Measurements from ENCODE around the gene TMEM98.
"Not testable (repeated sequence)": the region's sequence is repeated elsewhere in the genome, so short reads cannot be mapped to it uniquely, and the experiment has no call there.

The TMEM98 gene, protein sequence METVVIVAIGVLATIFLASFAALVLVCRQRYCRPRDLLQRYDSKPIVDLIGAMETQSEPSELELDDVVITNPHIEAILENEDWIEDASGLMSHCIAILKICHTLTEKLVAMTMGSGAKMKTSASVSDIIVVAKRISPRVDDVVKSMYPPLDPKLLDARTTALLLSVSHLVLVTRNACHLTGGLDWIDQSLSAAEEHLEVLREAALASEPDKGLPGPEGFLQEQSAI

DNA sequence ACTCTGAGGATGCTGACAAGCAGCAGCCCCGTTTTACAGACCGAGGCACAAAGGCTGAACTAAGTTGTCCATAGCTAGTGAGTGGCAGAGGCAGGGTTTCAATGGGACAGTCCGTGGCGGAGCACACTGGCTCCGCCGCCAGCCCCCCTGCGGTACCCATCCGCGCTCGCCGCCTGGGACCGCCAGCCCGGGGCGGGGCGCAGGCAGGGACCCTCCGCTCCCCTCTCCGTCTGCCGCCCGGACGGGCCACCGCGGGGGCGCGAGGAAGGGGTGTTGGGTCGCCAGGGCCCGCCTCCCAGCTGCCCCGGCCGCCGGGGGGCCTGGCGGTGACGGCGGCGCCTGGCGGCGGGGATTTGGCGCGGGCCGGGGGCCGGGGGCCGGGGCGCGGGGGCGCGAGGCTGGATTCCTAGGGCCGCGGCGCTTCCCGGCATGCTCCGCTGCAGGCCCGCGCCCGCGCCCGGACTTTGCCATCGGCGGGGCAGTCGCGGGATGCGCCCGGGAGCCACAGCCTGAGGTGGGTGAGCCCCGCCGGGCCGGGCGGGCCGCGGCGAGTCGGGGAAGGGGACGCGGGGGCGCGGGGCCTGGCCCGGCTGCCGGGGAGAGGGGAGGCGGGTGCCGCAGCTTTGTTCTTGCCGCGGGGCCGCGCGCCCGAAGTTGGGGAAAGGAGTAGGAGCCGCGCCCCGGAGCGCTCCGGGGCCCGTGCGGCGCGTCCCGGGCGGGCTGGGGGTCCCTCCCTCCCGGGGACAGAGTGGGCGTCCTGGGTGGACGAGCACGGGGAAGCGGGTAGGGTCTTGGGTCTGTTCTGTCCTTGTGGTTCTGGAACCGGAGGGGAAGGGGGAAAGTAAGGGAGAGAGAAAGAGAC, at the start of gene TMEM98:
Gene TMEM98 (plus strand): TSS at position 430 of the 862 bp plus-strand sequence. CDS start 3,376 bp downstream, outside the sequence.
- no peak for DNase-seq

DNA sequence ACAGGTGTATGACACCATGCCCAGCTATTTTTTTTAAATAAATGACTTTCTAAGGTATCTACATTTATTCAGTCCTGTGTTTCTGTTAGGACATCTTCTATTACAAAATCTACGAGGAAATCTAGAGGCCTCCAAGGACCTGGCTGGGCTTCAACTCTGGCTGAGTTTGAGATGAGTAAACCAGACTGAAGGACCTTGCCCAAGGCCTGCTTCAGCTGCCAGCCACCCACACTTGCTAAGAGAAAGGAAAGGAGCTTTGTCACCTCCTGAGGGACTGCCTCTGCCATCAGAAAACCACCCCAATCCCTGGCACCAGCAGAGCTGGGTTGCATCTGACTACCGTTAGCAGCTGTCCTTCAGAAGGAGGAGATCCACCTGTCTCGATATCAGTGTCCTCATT, 49.7 kb upstream of the TMEM98 start:
- DNase-seq, result no peak

DNA sequence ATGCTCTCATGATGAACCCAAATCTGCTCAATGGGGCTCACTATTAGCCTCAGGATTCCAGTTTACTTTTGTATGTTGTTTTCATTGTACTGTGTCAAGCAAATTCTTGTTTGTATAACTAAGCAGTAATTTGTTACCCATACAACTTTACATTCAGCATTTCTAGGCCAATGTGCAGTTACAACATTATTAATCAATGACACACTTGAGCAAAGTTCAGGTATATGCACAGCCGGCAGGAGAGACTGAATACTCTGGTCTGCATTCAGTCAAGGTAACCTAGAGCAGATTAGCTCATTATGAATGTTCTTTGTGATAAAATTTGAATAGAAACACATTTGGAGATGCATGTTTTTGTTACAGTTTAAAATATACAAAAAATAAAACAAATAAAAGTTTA, 48.8 kb upstream of the TMEM98 start:
- no peak for DNase-seq

DNA sequence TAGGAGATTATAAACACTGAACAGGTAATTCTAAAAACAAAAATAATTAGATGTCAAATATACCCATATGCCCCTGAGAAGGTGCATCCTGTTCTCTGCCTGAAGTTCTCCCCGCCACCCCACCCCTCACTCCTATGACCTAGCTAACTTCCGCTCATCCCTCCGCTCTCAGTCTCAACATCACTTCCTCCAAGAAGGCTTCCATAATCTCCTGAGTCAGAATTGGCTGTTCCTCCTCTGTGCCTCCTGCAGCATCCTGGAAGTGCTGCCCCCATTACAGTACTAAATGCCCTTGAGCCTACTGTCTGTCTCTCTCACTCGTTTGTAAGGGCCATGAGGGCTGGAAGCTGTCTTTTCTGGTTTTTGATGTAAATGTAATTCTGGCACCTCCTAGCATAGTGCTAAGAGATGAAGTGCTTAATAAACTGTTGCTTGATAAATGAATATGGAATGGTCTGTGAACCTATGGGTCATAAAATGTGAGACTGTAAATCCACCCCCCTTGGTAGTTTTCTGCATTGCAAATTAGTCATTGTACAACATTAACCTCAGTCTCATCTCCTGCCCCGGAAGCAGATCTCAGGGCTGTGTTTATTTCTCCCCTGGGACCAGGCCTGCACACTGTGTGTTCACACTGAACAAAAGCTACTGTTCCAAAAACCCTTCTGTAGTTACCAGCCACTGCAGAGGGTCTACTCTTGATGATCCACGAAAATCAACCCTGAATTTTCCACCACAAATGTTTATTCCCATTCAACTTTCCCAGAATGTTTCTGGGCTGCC, 47.1 kb upstream of the TMEM98 start:
- DNase-seq, result no peak

DNA sequence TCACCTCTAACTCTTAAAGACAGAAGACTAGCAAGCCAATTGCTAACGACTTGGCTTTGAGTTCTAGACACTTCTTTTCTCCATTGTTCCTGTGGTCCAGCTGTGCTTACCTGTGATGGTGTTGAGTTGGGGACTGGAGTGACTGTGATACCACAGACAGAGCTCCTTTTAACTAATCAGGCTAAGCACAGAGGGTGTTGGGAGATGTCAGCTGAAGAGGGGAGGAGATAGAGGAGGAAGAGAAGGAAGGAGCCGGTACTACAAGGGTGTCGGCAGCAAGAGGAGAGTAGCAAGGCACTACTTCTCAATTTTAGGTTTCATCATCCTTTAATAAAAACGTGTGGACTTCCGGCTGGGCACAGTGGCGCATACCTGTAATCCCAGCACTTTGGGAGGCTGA, 45.9 kb upstream of the TMEM98 start:
- no peak for DNase-seq

DNA sequence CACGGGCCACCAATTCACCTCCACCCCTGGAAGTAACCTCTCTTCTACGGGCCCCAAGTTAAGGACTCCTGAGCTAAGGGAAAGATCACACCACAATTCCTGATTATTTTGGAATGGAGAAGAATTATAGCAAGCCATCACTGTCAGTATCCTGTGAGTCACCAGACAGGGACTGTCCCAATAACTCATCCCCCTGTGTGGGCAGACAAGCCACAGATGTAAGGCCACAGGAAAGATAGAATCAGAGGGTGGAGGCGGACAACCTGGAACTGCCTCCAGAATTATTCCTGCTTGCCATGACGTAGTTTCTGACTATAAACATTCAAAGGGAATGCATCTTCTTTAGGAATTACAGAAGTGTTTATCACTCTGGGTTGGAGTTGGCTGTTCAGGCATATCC, 45.2 kb upstream of the TMEM98 start:
- DNase-seq, result no peak

DNA sequence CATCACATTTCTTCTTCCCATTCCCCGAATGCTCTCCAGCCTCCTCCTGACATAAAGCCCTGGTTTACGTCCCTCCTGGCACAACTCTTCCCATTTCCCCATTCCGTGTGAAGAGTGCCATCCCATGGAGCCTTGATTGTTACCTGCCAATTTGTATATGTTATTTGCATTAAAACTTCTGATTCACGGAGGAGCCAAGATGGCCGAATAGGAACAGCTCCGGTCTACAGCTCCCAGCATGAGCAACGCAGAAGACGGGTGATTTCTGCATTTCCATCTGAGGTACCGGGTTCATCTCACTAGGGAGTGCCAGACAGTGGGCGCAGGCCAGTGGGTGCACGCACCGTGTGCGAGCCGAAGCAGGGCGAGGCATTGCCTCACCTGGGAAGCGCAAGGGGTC, 41.0 kb upstream of the TMEM98 start:
- DNase-seq, result not testable (repeated sequence)

DNA sequence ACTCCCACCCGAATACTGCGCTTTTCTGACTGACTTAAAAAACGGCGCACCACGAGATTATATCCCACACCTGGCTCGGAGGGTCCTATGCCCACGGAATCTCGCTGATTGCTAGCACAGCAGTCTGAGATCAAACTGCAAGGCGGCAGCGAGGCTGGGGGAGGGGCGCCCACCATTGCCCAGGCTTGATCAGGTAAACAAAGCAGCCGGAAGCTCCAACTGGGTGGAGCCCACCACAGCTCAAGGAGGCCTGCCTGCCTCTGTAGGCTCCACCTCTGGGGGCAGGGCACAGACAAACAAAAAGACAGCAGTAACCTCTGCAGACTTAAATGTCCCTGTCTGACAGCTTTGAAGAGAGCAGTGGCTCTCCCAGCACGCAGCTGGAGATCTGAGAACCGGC, 40.5 kb upstream of the TMEM98 start:
- not testable (repeated sequence) for DNase-seq

DNA sequence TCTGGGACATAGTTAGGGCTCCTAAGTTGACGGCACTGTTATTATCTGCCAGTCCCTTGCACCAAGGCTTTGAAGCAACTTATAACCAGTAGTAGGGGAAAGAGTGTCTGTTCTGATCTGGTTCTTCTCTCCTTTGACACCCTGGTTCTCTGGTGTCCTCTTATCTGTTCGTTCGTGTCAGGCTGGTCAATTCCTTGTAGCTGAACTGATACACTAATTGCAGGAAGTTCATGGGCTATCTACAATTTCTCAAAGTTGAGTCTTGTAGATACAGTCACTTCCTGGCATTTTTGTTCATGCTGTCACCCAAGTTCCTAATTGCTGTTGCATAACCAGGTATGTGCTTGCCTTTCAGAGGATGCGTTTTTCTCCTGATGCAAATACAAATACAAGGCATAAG, 33.7 kb upstream of the TMEM98 start:
- DNase-seq, result no peak

DNA sequence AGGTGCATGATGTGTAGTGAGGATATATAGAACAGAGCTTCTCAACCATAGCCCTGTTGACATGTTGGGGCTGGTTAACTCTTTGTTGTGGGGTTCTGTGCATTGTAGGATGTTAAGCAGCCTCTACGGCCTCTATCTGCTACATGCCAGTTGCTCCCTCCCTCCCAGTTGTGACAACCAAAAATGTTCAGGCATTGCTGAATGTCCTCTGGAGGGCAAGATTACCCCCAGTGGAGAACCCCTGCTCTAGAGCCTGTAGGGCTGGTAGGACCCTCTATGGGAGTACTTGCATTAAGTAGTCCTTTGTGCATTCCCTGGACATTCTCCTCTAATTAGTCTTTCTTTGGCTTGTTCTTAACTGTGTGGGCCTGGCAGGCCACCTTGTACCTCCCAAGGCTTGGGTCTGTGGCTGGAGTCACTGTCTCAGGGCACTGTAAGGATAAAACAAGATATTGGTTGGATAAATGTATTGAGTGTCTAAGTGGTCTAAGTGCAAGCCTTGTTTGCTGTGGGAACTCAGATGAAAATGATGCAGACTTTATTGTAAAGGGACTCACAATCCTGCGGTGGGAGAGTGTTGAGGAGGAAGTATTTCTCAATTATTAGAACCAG, 31.2 kb upstream of the TMEM98 start:
- DNase-seq, result no peak

DNA sequence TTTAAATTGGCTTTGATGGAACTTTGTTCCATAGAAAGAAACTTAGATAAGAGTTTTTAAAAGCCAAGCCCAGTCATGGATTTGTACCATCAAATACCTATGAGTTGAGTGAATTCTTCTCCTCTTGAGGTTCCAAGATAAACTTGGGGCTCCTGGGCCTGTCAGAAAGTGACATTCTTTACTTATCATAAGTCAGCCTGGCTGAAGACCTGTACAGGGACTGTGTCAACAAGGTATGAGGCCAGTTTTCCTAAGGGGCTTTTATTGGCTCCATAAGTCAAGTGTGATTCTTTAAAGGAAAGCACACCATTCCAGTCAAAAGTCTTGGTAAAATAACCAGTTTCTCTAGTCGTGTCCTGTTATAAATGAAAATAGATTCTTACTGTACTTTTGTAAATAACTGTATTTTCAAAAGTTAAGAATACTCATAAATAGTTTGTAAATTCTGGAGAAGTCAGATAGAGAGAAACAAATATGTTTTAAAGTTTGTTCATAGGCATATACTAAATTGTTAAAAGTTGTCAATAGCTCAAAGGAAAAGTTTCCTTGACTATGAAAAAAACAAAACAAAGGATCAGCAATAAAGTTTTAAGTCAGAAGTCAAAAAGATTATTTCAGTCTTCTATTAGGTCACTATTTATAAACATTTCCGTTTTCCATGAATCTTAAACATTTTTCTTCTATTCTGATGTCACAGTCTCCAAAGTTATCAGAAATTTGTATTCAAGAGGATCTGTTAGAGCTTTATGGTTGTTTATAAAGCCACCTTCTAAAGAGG, 28.5 kb upstream of the TMEM98 start:
- no peak for DNase-seq

DNA sequence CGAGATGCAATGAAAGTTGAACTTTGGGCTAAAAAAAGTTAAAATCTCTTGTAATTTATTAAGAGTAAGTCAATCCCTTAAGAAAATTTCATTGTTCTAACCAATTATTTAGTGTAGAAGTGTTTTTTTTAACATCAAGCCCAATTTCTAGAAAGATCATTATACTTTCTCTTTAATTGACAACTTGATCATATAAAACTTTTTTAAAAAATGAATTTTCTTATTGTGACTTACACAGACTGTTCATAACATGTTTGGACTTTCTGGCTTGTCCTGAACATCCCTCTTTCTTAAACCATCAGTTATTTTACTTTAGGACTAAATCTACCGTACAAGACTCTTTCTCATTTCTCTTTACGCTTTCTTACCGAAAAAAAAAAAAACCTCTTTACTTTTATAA, 26.2 kb upstream of the TMEM98 start:
- no peak for DNase-seq

DNA sequence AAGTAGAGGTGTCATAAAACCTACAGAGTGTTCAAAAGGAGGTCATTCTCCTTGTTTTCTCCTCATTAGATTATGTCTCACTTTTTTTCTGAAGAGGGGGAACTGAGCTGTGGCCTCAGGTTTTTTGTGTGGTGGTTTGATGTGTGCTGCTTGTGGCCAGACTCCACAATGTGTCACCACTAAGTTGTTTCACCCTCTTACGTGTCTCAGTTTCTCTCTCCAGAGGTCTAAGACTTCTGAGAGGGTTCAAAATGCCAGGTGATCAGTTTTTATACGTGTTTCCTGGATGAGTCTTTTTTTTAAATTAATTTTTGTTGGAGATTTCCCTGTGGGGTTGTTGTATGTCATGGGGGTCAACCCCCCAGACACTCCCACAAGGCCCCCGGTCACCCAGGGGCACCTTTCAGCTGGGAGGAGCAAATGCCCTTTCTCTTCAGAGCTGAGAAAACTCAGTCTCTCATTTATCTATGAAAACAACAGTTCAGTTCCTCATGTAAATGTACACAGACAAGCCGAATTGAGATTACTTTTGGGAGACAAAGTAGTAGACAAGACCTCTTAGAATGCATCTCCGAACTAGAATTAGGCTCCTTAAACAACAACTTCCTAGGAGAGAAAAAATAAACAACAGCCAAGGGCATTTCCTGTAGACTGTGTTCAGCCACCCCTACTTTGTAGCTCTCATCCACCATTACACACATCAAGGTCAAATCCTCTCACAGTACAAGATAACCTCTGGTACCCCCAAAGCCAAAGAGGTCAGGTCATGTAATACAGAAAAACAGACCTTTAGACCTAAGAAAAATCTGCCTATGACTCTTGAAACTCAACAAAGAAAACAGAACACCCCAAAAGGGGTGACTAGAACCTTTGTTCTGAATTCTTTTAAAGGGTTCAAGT, 23.9 kb upstream of the TMEM98 start:
- DNase-seq, result no peak

DNA sequence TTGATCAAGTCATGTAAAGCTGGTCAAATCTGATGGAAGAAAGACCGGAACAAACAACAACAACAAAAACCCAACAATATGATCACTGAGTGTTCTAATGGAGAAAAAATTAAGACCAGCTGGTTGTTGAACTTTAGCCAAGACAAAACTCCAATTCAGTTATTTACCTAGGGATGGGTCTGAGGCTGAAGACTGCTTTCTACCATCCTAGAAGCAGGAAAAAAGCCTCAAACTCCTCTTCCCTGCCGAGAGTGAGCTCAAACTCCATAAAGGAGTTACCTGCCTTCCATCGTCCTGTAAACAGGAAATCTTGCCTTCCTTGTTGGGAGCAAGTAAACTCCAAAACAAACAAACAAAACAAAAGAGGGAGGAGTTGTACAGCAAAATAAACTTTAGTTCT, 23.1 kb upstream of the TMEM98 start:
- no peak for DNase-seq

DNA sequence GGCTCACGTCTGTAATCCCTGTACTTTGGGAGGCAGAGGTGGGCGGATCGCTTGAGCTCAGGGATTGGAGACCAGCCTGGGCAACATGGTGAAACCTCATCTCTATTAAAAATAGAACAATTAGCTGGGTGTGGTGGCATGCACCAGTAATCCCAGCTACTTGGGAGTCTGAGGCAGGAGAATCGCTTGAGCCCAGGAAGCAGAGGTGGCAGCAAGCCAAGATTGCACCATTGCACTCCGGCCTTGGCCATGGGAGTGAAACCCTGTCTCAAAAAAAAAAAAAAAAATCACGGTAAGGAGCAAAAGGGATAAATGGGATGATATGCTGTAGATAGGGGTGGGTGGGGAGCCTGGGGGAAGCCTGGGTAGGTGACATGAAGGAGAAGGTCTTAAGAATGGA, 20.4 kb upstream of the TMEM98 start:
- no peak for DNase-seq

DNA sequence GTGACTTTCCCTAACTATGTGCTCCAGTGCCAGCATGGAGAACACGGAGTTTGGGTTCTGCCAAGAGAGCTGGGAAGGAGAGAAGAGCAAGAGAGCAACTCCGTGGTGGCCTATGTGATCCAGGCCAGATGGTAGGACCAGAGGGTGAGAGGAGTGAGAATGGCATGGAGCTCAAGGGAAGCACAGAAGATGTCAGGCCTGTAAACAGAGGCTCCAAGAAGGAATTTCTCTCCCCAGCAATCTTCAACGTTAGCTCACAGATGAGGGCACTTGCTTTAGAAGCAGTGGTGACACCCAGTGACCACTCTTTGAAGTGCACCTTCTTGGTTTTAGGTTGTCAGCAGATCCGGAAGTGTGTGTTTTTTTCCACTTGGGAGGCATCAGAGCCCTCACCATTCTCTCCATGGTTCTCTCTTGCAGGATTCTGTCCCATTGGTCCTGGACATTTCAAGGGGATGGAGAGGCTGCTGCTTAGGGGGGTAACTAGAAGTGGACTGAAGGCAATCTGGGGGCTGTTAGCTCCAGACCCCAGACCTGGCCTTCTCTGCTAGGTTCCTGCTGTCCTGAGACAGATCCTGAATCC, 18.1 kb upstream of the TMEM98 start:
- peak; percentile 22 for DNase-seq

DNA sequence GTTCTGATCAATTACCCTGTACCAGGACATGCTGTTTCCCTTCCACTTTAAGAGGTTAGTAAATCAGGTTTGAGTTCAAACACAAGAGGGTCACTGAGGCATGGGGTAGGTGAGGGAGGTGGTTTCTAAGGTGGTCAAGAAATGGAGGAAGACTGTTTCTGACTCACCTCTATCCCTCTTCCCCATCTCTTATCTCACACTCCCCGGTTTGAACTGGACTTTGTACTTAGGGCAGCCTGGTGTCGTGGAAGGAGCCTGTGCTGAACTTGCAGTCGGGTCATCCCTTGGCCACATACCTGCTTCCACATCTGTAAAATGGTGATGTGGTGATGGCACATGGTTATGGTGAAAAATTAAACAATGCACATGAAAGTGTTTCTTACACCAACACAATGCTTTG, 17.2 kb upstream of the TMEM98 start:
- DNase-seq, result no peak

DNA sequence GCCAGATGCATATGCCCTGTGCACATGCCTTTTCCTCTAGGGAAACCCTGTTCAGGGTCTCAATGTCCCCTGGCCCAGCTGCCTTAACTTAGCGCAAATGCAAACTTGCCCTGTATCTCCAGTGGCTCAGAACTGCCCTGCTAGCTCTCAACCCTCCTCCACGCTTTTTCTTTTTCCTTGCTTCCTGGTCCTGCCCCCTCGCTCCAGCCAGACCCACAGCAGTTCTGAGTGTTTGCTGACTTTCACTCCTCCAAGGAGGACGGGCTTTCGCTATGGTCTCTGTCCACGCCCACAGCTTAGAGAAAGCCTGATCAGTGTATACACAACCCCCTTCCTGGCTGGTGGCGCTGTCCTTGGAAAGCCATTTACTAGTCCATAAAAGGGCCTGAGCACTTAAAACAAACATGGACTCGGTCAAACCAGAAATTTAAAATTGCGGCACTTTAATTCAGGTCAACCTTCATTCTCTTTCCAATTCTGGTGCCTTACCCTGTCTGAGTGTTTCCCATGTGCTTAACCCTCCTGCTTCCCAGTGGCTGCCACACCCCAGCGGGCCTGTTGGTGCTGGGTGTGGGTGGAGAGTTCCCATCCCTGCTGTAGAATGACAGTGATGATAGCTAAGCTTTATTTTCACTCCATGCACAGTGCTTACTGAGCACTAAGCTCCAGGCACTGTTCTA, 15.6 kb upstream of the TMEM98 start:
- no peak for DNase-seq

DNA sequence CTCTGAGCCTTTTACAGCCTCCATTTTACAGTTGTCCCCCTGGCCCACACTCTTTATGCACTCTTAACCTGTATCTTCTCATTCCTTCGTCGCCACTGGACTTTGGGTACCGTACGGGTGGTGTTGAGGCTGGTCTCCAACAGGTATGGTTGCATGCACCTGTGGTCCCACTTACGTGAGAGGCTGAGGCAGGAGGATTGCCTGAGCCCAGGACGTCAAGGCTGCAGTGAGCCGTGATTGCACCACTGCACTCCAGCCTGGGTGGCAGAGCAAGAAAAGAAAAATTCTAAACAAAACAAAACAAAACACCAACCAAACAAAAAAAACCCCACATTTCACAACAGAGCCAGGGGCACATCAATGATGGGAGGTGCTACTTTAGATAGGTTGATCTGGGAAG, 14.4 kb upstream of the TMEM98 start:
- no peak for DNase-seq

DNA sequence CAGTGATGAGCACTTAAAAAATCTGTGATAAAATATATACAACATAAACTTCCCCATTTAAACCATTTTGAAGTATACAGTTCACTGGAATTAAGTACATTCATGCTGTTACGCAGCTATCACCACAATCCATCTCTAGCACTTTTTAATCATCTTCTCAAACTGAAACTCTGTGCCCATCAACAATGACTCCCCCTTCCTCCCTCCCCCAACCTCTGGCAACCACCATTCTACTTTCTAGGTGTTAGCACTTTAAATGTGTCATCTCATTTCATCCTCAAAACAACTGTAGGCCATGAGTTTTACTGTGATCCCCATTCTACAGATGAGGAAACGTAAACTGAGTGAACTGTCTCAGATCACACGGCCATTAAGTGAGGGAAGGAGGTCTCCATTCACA, 13.8 kb upstream of the TMEM98 start:
- no peak for DNase-seq
